Mammary epithelial cell (primary cell): ENCODE measurements around the gene GORASP1.

Experiments
- EZH2 ChIP-seq: IDR thresholded peaks from 2 replicates; pipeline ENCODE4 v1.6.1; 2012; ENCODE audit warnings: low read length, inconsistent platforms, borderline replicate concordance
- TF ChIP-seq, protein P1 (sequence below), 2 donors: IDR thresholded peaks in 1 of 2; conservative IDR thresholded peaks in 1 of 2; 2 replicates each; pipeline ENCODE4 v1.5.1; 2011 to 2012; ENCODE audit warnings: inconsistent platforms in 2 of 2, low read length in 2 of 2, mild to moderate bottlenecking in 2 of 2, control low read depth in 1 of 2, low read depth in 1 of 2; ENCODE audit not compliant: insufficient read depth in 1 of 2; ENCODE audit errors: extremely low read depth in 1 of 2

GRCh38 chr3:39067286-39067685 is 40.1 kb downstream of the GORASP1 start:
- TF ChIP-seq, protein P1, sequence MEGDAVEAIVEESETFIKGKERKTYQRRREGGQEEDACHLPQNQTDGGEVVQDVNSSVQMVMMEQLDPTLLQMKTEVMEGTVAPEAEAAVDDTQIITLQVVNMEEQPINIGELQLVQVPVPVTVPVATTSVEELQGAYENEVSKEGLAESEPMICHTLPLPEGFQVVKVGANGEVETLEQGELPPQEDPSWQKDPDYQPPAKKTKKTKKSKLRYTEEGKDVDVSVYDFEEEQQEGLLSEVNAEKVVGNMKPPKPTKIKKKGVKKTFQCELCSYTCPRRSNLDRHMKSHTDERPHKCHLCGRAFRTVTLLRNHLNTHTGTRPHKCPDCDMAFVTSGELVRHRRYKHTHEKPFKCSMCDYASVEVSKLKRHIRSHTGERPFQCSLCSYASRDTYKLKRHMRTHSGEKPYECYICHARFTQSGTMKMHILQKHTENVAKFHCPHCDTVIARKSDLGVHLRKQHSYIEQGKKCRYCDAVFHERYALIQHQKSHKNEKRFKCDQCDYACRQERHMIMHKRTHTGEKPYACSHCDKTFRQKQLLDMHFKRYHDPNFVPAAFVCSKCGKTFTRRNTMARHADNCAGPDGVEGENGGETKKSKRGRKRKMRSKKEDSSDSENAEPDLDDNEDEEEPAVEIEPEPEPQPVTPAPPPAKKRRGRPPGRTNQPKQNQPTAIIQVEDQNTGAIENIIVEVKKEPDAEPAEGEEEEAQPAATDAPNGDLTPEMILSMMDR (conservative IDR thresholded peaks at IDR 0.05 in 1 of 2, IDR thresholded peaks at IDR 0.05 in 1 of 2; ENCODE audit: extremely low read depth in 1 of 2, insufficient read depth in 1 of 2, low read depth in 1 of 2, low read length in 2 of 2) = no peak
- TF ChIP-seq EZH2 = no peak
